BE2C (cell line): ENCODE data around the gene NCAPD2.
A peak's percentile ranks its signal among the peaks of the same experiment; 100 is the strongest.
"Not testable (repeated sequence)": the region's sequence is repeated elsewhere in the genome, so short reads cannot be mapped to it uniquely, and the experiment has no call there.

Experiments used
- DNase-seq: peaks from one replicate; pipeline ENCODE4 v3.0.0-alpha.2; 2020
- H3K27me3 ChIP-seq: fragments of 250-450 bp; sonication (Bioruptor Pico); 2 replicates; pipeline ENCODE4 v1.5.1; 2020; ENCODE audit warnings: mild to moderate bottlenecking
- H3K36me3 ChIP-seq: fragments of 250-450 bp; sonication (Bioruptor Pico); 2 replicates; pipeline ENCODE4 v1.5.1; 2020; ENCODE audit warnings: mild to moderate bottlenecking
- H3K4me1 ChIP-seq: fragments of 250-450 bp; sonication (Bioruptor Pico); 2 replicates; pipeline ENCODE4 v1.5.1; 2020
- H3K4me3 ChIP-seq: 2 replicates; pipeline ENCODE4 v1.5.1; 2011; ENCODE audit warnings: low read depth, low read length
- H3K9me3 ChIP-seq: fragments of 250-450 bp; sonication (Bioruptor Pico); 2 replicates; pipeline ENCODE4 v1.5.1; 2020
- TF ChIP-seq, protein P1 (sequence below): IDR thresholded peaks from 2 replicates; pipeline ENCODE4 v1.5.1; 2012; ENCODE audit warnings: mild to moderate bottlenecking, low read depth, low read length

The NCAPD2 gene

DNA sequence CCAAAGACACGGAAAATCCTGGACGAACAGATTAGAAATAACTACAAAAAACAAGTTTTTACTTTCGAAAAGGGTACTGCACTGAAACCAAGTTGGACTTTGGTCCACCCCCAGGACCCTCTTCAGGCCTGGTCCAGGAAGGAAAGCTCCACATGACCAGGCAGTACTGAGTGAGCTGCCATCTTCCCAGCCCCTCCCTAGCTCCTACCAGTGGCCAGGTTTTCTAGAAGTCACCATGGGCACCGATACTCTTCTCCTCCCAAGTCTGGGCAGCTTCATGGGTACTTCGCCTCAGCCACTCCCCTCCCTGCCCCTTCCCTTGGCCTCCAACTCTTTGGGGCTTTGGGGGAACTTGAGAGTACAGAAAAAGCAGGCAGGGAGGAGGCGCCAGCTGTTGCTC, 30.0 kb upstream of the NCAPD2 start:
- DNase-seq = no peak
- H3K4me1 ChIP-seq = no peaks in the 10 kb centered on the region
- TF ChIP-seq, protein P1, sequence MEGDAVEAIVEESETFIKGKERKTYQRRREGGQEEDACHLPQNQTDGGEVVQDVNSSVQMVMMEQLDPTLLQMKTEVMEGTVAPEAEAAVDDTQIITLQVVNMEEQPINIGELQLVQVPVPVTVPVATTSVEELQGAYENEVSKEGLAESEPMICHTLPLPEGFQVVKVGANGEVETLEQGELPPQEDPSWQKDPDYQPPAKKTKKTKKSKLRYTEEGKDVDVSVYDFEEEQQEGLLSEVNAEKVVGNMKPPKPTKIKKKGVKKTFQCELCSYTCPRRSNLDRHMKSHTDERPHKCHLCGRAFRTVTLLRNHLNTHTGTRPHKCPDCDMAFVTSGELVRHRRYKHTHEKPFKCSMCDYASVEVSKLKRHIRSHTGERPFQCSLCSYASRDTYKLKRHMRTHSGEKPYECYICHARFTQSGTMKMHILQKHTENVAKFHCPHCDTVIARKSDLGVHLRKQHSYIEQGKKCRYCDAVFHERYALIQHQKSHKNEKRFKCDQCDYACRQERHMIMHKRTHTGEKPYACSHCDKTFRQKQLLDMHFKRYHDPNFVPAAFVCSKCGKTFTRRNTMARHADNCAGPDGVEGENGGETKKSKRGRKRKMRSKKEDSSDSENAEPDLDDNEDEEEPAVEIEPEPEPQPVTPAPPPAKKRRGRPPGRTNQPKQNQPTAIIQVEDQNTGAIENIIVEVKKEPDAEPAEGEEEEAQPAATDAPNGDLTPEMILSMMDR = no peak
- H3K9me3 ChIP-seq = no peaks in the 10 kb centered on the region
- no peaks in the 10 kb centered on the region for H3K27me3 ChIP-seq
- H3K36me3 ChIP-seq = peaks cover 45% of the 10 kb centered on the region
- no peak overlapping the region for H3K4me3 ChIP-seq

DNA sequence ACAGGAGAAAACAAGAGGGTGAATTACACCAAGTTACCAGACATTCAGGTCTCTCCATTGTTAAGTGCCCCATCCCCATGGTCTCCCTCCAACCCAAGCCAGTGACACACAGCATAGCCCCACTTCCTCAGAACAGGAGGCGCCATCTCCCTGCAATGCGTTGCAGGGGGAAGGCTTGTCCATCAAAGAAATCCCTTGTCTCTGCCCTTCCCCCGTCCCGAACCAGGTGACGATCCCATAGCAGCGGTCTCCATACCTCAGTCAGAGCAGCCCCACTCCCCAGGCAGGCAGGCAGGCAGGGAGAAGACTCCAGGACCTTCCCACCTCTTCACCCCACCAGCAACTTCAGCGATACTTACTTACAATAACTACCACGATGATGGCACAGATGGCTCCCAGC, 29.4 kb upstream of the NCAPD2 start:
- Histone ChIP-seq H3K27me3 (no peaks in the 10 kb centered on the region), H3K36me3 (peaks cover 41% of the 10 kb centered on the region), H3K9me3 (no peaks in the 10 kb centered on the region), H3K4me1 (peaks cover 1% of the 10 kb centered on the region; the same call in 1 of the 2 replicates), H3K4me3 (no peak overlapping the region)
- DNase-seq = no peak
- TF ChIP-seq, protein P1 = no peak

DNA sequence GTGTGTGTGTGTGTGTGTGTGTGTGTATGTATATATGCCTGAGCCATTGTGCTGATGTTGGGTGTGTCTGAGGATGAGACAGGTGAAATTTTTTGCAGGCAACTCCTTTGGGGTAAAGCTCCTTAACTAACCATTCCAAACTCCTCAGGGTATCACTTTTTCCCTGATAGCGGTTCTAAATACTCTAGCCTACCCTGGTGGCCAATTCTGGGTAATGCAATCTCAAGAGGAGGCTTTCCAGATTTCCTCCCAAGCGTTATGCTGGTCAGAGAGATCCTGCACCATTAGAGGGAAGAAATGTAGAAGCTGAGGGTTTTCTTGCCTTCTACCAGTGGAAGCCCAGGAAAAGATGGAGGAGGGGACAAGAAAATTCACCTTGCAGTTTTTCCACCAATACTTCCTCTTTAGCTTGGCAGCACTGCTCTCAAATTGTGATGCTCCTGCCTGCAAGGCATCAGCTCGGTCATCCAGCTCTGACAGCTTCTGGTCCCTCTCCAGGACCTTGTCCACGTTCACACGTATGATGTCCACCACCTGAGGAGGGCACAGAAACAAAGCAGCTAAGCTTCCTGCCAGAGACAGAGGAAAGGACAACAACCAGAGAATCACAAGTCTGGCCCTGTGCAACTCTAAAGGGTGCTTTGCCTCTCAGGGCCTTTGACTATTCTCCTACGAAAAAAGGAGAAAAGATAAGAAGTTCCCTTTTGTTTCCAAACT, 28.3 kb upstream of the NCAPD2 start:
- peak; percentile 61 for DNase-seq
- Histone ChIP-seq H3K4me1 (peaks cover 4% of the 10 kb centered on the region; the same call in 1 of the 2 replicates), H3K9me3 (no peaks in the 10 kb centered on the region), H3K4me3 (no peak overlapping the region), H3K36me3 (peaks cover 37% of the 10 kb centered on the region), H3K27me3 (no peaks in the 10 kb centered on the region)
- TF ChIP-seq, protein P1 = peak; percentile 97

DNA sequence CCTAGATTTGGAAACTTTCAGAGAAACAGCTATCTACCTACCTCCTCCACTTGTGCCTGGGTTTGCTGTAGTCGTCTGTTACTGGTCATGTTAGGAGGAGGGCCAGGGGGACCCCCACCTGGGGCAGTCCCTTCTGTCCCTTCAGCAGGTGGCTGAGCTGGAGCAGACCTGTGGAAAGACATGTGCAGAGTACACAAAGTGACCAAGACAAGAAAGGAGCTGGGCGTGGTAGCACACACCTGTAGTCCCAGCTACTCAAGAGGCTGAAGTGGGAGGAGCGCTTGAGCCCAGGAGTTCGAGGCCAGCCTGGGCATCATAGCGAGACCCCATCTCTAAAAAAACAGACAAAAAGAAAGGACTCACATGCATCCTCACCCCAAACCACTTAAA, 27.7 kb upstream of the NCAPD2 start:
- Histone ChIP-seq H3K4me1 (peaks cover 4% of the 10 kb centered on the region; the same call in 1 of the 2 replicates), H3K4me3 (no peak overlapping the region), H3K9me3 (no peaks in the 10 kb centered on the region), H3K27me3 (no peaks in the 10 kb centered on the region), H3K36me3 (peaks cover 37% of the 10 kb centered on the region)
- no peak for DNase-seq
- TF ChIP-seq, protein P1 = no peak

DNA sequence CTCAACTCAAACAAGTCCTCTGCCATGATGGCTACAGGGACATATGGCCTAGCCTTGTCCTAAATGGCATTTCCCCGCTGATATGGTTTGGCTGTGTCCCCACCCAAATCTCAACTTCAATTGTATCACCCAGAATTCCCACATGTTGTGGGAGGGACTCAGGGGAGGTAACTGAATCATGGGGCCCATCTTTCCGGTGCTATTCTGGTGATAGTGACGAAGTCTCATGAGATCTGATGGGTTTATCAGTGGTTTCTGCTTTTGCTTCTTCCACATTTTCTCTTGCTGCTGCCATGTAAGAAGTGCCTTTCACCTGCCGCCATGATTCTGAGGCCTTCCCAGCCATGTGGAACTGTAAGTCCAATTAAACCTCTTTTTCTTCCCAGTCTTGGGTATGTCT, 27.2 kb upstream of the NCAPD2 start:
- not testable (repeated sequence) for H3K9me3 ChIP-seq, H3K27me3 ChIP-seq, H3K4me1 ChIP-seq, H3K4me3 ChIP-seq, DNase-seq
- peaks cover 35% of the 10 kb centered on the region for H3K36me3 ChIP-seq

DNA sequence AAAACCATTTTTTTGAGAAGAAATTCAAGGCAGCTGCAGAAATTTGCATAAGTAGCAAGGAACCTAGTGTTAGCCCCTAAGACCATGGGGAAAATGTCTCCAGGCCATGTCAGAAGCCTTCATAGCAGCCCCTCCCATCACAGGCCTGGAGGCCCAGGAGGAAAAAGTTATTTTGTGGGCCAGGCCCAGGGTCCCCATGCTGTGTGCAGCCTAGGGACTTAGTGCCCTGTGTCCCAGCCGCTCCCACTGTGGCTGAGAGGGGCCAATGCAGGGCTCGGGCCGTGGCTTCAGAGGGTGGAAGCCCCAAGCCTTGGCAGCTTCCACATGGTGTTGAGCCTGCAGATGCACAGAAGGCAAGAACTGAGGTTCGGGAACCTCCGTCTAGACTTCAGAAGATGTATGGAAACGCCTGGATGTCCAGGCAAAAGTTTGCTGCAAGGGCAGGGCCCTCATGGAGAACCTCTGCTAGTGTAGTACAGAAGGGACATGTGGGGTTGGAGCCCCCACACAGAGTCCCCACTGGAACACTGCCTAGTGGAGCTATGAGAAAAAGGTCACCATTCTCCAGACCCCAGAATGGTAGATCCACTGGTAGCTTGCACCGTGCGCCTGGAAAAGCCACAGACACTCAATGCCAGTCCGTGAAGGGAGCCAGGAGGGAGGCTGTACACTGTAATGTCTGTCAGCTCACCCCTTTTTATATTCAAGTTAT, 26.2 kb upstream of the NCAPD2 start:
- not testable (repeated sequence) for H3K4me3 ChIP-seq, H3K9me3 ChIP-seq, H3K27me3 ChIP-seq, DNase-seq, H3K4me1 ChIP-seq
- peaks cover 25% of the 10 kb centered on the region for H3K36me3 ChIP-seq

DNA sequence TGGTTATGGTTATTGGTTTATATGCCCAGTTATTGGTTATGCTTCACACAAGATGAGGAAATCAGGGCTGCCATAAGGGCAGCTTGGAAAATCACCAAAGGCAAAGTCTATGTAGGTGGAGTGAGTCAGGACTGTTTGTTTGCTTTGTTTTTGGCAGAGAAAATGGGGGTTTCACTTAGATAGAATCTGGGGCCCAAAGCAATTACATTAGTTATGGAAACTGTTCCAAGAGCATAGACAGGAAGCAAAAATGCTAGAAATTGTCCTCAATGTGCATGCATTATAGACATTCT, 25.7 kb upstream of the NCAPD2 start:
- H3K9me3 ChIP-seq = no peaks in the 10 kb centered on the region
- H3K4me3 ChIP-seq = no peak overlapping the region
- peaks cover 4% of the 10 kb centered on the region; the same call in 1 of the 2 replicates for H3K4me1 ChIP-seq
- no peaks in the 10 kb centered on the region for H3K27me3 ChIP-seq
- no peak for DNase-seq
- TF ChIP-seq, protein P1 = no peak
- peaks cover 22% of the 10 kb centered on the region for H3K36me3 ChIP-seq
